ENCODE measurements around the gene TOMM40.
"Not testable (repeated sequence)": the region's sequence is repeated elsewhere in the genome, so short reads cannot be mapped to it uniquely, and the experiment has no call there.

TOMM40 gene

GRCh38 chr19:44872661-44873060 lies 18.4 kb upstream of the TOMM40 start:
- DNase-seq, result no peak

- DNase-seq, result no peak
These were observed 16.7 kb upstream of the TOMM40 start for GRCh38 chr19:44874317-44874716.

DNA sequence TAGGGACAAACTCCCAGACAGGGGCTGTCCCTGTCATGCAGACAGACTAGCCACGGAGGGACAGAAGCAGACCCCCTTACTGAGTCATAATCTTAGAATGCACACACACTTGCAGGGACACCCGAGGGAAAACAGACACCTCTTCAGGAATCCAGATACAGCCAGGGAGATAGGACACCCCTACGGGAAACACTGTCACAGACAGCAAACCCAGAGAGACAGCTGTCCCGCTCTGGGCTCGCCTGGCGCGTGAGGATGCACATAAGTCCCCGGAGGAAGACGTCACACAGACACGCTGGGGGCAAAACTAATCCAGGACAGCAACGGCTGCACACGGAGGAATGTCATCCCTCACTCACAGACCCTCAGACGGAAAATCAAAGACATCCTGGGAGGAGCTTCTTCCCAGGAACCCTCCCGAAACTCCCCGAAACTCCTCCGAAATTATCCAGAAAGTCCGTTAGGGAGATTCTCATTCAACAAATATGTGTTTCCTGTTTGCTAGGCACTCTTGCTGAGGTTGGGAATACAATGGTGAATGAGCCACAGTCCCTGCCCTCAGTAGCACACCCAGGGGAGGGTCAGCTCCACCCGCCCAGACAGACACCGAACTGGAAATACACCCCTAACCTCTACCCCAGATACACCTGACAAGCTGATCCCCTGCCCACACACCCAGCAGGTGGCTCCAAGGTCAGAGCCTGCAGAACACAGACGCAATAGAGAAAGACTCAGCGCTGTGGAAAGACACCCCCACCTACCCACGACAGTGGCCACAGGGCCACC lies 15.2 kb upstream of the TOMM40 start:
- no peak for DNase-seq

GRCh38 chr19:44876930-44877535 lies 14.0 kb upstream of the TOMM40 start:
- no peak for DNase-seq

DNA sequence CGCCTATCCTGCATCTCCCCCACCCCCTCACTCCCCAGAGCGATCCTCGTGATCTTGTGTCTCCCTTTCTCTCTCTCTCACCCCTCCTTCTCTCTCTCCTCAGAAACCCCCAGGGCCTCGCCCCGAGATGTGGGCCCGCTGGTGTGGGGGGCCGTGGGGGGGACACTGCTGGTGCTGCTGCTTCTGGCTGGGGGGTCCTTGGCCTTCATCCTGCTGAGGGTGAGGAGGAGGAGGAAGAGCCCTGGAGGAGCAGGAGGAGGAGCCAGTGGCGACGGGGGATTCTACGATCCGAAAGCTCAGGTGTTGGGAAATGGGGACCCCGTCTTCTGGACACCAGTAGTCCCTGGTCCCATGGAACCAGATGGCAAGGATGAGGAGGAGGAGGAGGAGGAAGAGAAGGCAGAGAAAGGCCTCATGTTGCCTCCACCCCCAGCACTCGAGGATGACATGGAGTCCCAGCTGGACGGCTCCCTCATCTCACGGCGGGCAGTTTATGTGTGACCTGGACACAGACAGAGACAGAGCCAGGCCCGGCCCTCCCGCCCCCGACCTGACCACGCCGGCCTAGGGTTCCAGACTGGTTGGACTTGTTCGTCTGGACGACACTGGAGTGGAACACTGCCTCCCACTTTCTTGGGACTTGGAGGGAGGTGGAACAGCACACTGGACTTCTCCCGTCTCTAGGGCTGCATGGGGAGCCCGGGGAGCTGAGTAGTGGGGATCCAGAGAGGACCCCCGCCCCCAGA lies 12.8 kb upstream of the TOMM40 start:
- no peak for DNase-seq

GRCh38 chr19:44879309-44880065 lies 11.6 kb upstream of the TOMM40 start:
- no peak for DNase-seq

DNA sequence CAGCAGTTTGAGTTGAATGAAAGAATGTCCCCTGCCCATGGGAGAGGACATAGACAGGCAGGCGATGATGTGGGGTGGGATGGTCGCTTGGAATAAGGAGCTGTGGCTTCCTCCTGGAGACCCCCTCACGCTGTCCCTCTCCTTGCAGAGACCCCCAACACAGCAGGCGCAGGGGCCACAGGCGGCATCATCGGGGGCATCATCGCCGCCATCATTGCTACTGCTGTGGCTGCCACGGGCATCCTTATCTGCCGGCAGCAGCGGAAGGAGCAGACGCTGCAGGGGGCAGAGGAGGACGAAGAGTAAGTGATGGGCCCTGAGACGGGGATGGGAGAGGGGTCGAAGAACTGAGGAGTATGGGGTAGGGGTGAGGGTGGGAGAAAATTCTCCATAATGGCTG lies 9.0 kb upstream of the TOMM40 start:
- DNase-seq, result no peak

DNA sequence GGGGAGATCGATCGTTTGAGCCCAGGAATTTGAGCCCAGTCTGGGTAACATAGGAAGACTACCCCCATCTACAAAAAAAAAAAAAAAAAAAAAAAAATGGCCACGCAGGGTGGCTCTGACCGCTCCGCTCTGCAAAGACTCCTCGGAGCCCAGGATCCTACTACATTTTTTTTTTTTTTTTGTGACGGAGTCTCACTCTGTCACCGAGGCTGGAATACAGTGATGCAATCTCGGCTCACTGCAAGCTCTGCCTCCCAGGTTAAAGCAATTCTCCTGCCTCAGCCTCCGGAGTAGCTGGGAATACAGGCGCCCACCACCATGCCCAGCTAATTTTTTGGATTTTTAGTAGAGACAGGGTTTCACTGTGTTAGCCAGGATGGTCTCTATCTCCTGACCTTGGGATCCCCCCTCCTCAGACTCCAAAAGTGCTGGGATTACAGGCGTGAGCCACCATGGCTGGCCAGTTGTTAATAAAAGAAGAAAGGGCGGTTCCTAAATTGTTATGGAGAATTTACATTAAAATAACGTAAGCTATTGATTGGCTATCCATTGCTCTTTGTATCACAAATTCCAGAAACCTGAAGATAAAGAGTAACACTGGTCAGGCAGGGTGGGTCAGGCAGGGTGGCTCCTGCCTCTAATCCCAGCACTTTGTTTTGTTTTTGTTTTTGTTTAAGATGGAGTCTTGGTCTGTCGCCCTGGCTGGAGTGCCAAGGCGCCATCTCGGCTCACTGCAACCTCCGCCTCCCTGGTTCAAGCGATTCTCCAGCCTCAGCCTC lies 8.2 kb upstream of the TOMM40 start:
- not testable (repeated sequence) for DNase-seq

DNA sequence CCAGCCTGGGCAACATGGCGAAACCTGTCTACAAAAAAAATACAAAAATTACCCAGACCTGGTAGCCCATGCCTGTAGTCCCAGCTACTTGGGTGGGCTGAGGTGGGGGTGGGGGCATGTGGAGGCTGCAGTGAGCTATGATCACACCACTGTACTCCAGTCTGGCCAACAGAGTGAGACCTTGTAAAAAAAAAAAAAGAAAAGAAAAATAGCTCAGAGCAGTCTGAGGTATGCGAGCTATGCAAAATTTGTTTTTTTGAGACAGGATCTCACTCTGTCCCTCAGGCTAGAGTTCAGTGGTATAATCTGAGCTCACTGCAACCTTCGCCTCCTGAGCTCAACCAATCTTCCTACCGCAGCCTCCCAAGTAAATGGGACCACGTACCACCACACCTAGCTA lies 7.1 kb upstream of the TOMM40 start:
- no peak for DNase-seq

DNA sequence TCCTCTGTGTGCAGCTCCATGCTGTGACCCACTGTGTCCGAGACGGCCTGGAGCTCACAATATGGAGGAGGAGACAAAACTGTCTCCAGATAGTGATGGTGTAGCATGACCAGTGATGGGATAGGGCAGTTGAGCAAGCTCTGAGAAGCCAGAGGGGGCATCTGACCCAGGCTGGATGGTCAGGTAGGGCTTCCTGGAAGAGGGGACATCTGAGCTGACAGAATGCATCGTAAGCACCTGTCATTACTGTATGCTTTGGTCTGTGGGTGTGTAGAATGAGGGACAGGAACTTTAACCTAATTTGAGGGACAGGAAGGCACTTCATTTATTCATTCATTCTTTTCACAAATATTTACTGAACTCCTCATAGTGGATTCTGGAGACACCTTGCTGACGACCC lies 6.5 kb upstream of the TOMM40 start:
- DNase-seq, result no peak

DNA sequence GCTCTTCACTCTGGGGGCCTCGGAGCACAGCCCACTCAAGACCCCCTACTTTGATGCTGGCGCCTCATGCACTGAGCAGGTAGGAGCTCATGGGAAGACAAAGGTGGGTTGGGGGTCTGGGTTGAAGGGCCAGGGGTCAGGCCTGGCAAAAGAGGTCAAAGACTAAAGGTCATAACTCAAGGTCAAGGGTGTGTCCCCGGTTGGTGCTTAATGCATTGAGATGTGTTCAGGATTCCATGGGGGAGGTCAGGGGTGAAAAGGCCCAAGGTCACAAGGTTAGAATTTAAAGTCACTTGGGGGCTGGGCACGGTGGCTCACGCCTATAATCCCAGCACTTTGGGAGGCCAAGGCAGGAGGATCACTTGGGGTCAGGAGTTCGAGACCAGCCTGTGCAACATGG lies 4.9 kb upstream of the TOMM40 start:
- no peak for DNase-seq

- no peak for DNase-seq
These were observed 3.4 kb upstream of the TOMM40 start for GRCh38 chr19:44887648-44888047.

DNA sequence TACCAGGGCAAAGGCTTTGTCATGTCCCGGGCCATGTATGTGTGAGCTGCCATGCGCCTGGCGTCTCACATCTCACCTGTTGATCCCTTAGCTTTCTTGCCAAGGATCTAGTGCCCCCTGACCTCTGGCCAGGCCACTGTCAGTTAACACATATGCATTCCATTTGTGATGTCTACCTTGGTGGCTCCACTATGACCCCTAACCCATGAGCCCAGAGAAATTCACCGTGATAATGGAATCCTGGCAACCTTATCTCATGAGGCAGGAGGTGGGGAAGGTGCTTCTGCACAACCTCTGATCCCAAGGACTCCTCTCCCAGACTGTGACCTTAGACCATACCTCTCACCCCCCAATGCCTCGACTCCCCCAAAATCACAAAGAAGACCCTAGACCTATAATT lies 2.7 kb upstream of the TOMM40 start:
- DNase-seq, result not testable (repeated sequence)

- DNase-seq, result no peak
These were observed 1.2 kb upstream of the TOMM40 start for GRCh38 chr19:44889830-44890365.

DNA sequence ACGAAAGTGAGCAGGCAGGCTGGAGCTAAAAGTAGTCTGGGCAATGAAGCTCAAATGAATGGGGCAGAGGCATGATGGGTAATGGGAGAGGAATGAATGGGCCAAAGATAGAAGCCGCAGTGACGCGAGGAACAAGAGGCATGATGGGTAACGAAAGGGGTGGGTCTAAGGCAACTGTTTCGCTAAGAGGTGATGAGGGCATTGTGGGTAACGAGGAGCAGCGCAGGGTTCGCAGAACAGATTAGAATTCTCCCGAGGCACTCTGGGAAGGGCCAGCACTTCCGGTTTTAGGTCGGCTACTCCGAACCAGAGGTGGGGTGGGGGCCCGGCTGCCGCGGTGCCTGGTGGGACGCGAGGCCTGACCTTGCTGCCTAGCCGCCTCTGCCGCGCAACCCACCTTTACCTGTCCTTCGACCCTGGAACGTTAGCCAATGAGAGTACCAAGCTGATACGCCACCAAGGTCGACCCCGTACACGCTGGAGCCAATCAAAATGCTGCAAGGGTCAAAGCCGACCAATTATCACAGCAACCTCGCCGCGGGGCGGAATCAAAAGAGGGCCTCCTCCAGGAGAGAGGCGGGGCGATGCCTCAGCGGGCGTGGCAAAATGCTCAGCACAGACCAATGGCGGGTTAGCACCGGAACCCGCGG lies 563 bp upstream of the TOMM40 start:
- peak; percentile 100 for DNase-seq

GRCh38 chr19:44892932-44893331 lies 1.9 kb downstream of the TOMM40 start:
- DNase-seq, result no peak

- DNase-seq, result no peak
These were observed 2.4 kb downstream of the TOMM40 start for GRCh38 chr19:44893332-44894051.

DNA sequence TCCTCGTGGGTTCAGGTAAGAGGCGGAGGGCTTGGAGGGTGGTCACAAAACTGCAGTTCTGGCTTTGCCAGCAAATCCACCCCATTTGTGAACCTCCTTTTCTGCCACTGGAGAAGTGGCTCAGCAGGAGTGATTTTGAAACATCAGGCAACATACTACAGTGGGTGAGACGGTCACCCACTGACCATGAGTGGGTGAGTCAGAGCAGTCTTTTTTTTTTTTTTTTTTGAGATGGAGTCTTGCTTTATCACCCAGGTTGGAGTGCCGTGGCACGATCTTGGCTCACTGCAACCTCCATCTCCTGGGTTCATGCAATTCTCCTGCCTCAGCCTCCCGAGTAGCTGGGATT lies 3.0 kb downstream of the TOMM40 start:
- DNase-seq, result no peak

- DNase-seq, result no peak
These were observed 3.9 kb downstream of the TOMM40 start for GRCh38 chr19:44894946-44895345.

DNA sequence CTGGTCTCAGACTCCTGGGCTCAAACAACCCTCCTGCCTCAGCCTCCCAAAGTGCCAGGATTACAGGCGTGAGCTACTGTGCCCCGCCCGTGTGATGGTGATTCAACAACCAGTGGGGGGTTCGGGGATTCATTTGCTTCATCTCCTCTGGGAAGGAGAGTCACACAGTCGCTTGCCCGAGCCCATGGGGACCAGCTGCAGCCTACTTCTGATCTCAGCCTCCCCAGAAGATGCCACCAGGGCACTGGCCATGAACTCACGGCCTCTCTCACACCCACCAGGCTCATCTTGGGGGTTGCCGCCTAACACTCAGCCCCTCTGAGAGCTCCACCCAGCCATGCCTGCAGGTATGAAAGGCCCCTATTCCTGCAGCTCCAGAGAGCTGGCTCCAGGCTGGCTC lies 6.8 kb downstream of the TOMM40 start:
- no peak for DNase-seq

Measured in activated CD4-positive, alpha-beta T cell treated with anti-CD3 and anti-CD28 coated beads, Interleukin-2, amount 50 U/mL, for 16 hours (primary cell).